OCI-LY3 (cell line): ENCODE measurements around the gene ATG9B.

Experiments
- H2AFZ ChIP-seq: fragments of 200-600, 300-600 bp; shearing (Covaris generic); 2 replicates; pipeline ENCODE4 v1.6.0; 2014; ENCODE audit warnings: antibody characterized with exemption, low read depth, low read length
- H3K27ac ChIP-seq: fragments of 200-600, 300-600 bp; sonication (generic); 2 replicates; pipeline ENCODE4 v1.5.1; 2014; ENCODE audit warnings: mild to moderate bottlenecking, low read length, moderate library complexity, mixed read lengths
- H3K27me3 ChIP-seq: fragments of 200-600, 300-600 bp; sonication (generic); 2 replicates; pipeline ENCODE4 v1.6.1; 2014; ENCODE audit warnings: low read depth, low read length, mixed read lengths
- H3K36me3 ChIP-seq: fragments of 200-600, 300-600 bp; sonication (generic); replicated peaks from 2 replicates; pipeline ENCODE3; 2014; ENCODE audit warnings: low read depth, low read length, mixed read lengths
- H3K4me1 ChIP-seq: fragments of 300-600, 200-600 bp; sonication (generic); 2 replicates; pipeline ENCODE4 v1.6.1; 2014; ENCODE audit warnings: low read length, mixed read lengths
- H3K4me2 ChIP-seq: fragments of 200-600, 300-600 bp; sonication (generic); 2 replicates; pipeline ENCODE4 v1.6.1; 2014; ENCODE audit warnings: low read length, mixed read lengths
- H3K4me3 ChIP-seq: fragments of 300-600, 200-600 bp; sonication (generic); 2 replicates; pipeline ENCODE4 v1.5.1; 2014; ENCODE audit warnings: antibody characterized with exemption, mild to moderate bottlenecking, low read length, moderate library complexity
- H3K79me2 ChIP-seq: fragments of 300-600, 200-600 bp; shearing (Covaris generic); 2 replicates; pipeline ENCODE4 v1.6.1; 2014; ENCODE audit warnings: mild to moderate bottlenecking, low read length, mixed read lengths
- H3K9ac ChIP-seq: fragments of 300-600, 200-600 bp; shearing (Covaris generic); 2 replicates; pipeline ENCODE4 v1.6.0; 2014; ENCODE audit warnings: mild to moderate bottlenecking, low read length, moderate library complexity
- H3K9me3 ChIP-seq: fragments of 200-600, 300-600 bp; shearing (Covaris generic); 2 replicates; pipeline ENCODE4 v1.6.1; 2014; ENCODE audit warnings: low read length, mixed read lengths; ENCODE audit not compliant: insufficient read depth
- H4K20me1 ChIP-seq: fragments of 200-600, 300-600 bp; sonication (generic); 2 replicates; pipeline ENCODE4 v1.6.1; 2016; ENCODE audit warnings: low read length, mixed read lengths; ENCODE audit not compliant: insufficient read depth
- CTCF ChIP-seq: fragments of 200-600, 300-600 bp; sonication (generic); IDR thresholded peaks from 2 replicates; pipeline ENCODE4 v1.5.1; 2014; ENCODE audit warnings: antibody characterized with exemption, low read length, low read depth
- EZH2phosphoT487 ChIP-seq: fragments of 200-600 bp; shearing (Covaris generic); IDR thresholded peaks from 2 replicates; pipeline ENCODE4 v1.6.1; 2018; ENCODE audit warnings: antibody characterized with exemption, mixed run types, low read depth

The ATG9B gene

GRCh38 chr7:151070574-151070960, 46.3 kb upstream of the ATG9B start:
- no peak overlapping the region for H3K4me2 ChIP-seq
- no peak overlapping the region for H3K9ac ChIP-seq
- no peak overlapping the region for H3K27ac ChIP-seq
- no peak for TF ChIP-seq CTCF
- TF ChIP-seq EZH2phosphoT487 = no peak
- no peaks in the 10 kb centered on the region for H4K20me1 ChIP-seq
- no peaks in the 10 kb centered on the region for H3K4me1 ChIP-seq
- no peak overlapping the region for H2AFZ ChIP-seq
- H3K79me2 ChIP-seq = no peaks in the 10 kb centered on the region
- H3K36me3 ChIP-seq = peaks cover 30% of the 10 kb centered on the region
- H3K9me3 ChIP-seq = no peaks in the 10 kb centered on the region
- no peak overlapping the region for H3K4me3 ChIP-seq
- no peaks in the 10 kb centered on the region for H3K27me3 ChIP-seq

- Histone ChIP-seq H3K9me3 (no peaks in the 10 kb centered on the region), H3K36me3 (peaks cover 30% of the 10 kb centered on the region), H3K27me3 (no peaks in the 10 kb centered on the region), H3K4me1 (no peaks in the 10 kb centered on the region), H3K4me3 (no peak overlapping the region), H2AFZ (no peak overlapping the region), H3K27ac (no peak overlapping the region), H3K9ac (no peak overlapping the region), H3K4me2 (no peak overlapping the region), H3K79me2 (no peaks in the 10 kb centered on the region), H4K20me1 (no peaks in the 10 kb centered on the region)
- TF ChIP-seq EZH2phosphoT487 = no peak
Measured at GRCh38 chr7:151069841-151070573, 45.7 kb upstream of the ATG9B start.

- H4K20me1 ChIP-seq = no peaks in the 10 kb centered on the region
- H3K9me3 ChIP-seq = no peaks in the 10 kb centered on the region
- H3K79me2 ChIP-seq = no peaks in the 10 kb centered on the region
- no peaks in the 10 kb centered on the region for H3K4me1 ChIP-seq
- no peak overlapping the region for H2AFZ ChIP-seq
- no peak overlapping the region for H3K4me3 ChIP-seq
- H3K4me2 ChIP-seq = no peak overlapping the region
- H3K9ac ChIP-seq = no peak overlapping the region
- no peaks in the 10 kb centered on the region for H3K27me3 ChIP-seq
- peaks cover 32% of the 10 kb centered on the region for H3K36me3 ChIP-seq
- TF ChIP-seq CTCF (no peak), EZH2phosphoT487 (no peak)
- H3K27ac ChIP-seq = no peak overlapping the region
Measured at GRCh38 chr7:151068069-151068773, 43.9 kb upstream of the ATG9B start.

GRCh38 chr7:151066273-151066974, 42.1 kb upstream of the ATG9B start:
- TF ChIP-seq EZH2phosphoT487 = no peak
- TF ChIP-seq CTCF = no peak
- H3K4me2 ChIP-seq = no peak overlapping the region
- H3K9me3 ChIP-seq = no peaks in the 10 kb centered on the region
- H3K9ac ChIP-seq = no peak overlapping the region
- peaks cover 7% of the 10 kb centered on the region for H3K79me2 ChIP-seq
- no peaks in the 10 kb centered on the region for H3K27me3 ChIP-seq
- peaks cover 28% of the 10 kb centered on the region for H3K36me3 ChIP-seq
- H4K20me1 ChIP-seq = peaks cover 3% of the 10 kb centered on the region; the same call in 1 of the 2 replicates
- H3K4me1 ChIP-seq = 0 out of 2 replicates have a peak, but pooled peaks cover under 1% of the 10 kb centered on the region
- H3K4me3 ChIP-seq = no peak overlapping the region
- no peak overlapping the region for H2AFZ ChIP-seq
- no peak overlapping the region for H3K27ac ChIP-seq
